Ectodermal cell (in vitro differentiated cells): Measurements from ENCODE around the gene GUCY1B1.

Experiments
- H3K27ac ChIP-seq: 2 replicates; pipeline ENCODE4 v1.7.0; 2013; ENCODE audit warnings: mild to moderate bottlenecking, low read depth, low read length; ENCODE audit not compliant: insufficient read depth, poor library complexity, severe bottlenecking
- H3K27me3 ChIP-seq: 2 replicates; pipeline ENCODE4 v1.7.0; 2013; ENCODE audit warnings: mild to moderate bottlenecking, low read length; ENCODE audit not compliant: insufficient read depth, control insufficient read depth, poor library complexity, severe bottlenecking
- H3K36me3 ChIP-seq: one replicate; pipeline ENCODE4 v1.7.0; 2013; ENCODE audit warnings: low read length; ENCODE audit not compliant: control insufficient read depth, insufficient read depth
- H3K4me1 ChIP-seq: one replicate; pipeline ENCODE4 v1.7.0; 2013; ENCODE audit warnings: low read length; ENCODE audit not compliant: control insufficient read depth, insufficient read depth
- H3K4me3 ChIP-seq: 2 replicates; pipeline ENCODE4 v1.7.0; 2013; ENCODE audit warnings: low read depth, low read length, control low read depth; ENCODE audit not compliant: insufficient read depth
- H3K9me3 ChIP-seq: 2 replicates; pipeline ENCODE4 v1.7.0; 2013; ENCODE audit warnings: mild to moderate bottlenecking, low read length, moderate library complexity; ENCODE audit not compliant: control insufficient read depth
- WGBS, 2 experiments: methylation state at CpG; one replicate each; pipeline ENCODE4 v1.1.7; 2013; ENCODE audit warnings: missing lambda C conversion rate in 2 of 2; 5-methylcytosine and 5-hydroxymethylcytosine counted together

Gene GUCY1B1

GRCh38 chr4:155818639-155819038, 59.8 kb downstream of the GUCY1B1 start:
- Histone ChIP-seq H3K4me1 (no peaks in the 10 kb centered on the region), H3K9me3 (no peaks in the 10 kb centered on the region), H3K4me3 (no peak overlapping the region), H3K36me3 (no peaks in the 10 kb centered on the region), H3K27me3 (no peaks in the 10 kb centered on the region), H3K27ac (no peak overlapping the region)
- 89 to 97% methylated on average over 1 to 2 of the region's 2 CpGs for WGBS, 2 experiments

DNA sequence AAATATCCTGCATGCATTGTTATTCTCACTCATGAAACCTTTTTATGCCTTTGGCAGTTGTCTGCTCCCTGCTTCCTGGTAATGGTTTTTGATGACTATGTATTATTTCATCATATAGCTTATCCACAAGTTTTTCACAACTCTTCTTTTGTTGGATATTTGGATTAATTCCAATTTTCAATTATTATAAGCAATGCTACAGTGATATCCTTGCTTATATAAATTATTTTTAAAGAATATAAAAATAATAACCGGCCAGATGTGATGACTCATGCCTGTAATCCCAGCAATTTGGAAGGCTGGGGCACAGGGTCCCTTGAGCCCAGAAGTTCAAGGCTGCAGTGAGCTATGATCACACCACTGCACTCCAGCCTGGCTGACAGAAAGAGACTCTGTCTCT, 60.2 kb downstream of the GUCY1B1 start:
- H3K36me3 ChIP-seq, result no peaks in the 10 kb centered on the region
- H3K4me1 ChIP-seq, result no peaks in the 10 kb centered on the region
- H3K27ac ChIP-seq, result no peak overlapping the region
- no peaks in the 10 kb centered on the region for H3K27me3 ChIP-seq
- no peaks in the 10 kb centered on the region for H3K9me3 ChIP-seq
- 100% methylated on average over 1 of the region's 1 CpG for WGBS, 2 experiments
- no peak overlapping the region for H3K4me3 ChIP-seq

- Histone ChIP-seq H3K27ac (no peak overlapping the region), H3K36me3 (no peaks in the 10 kb centered on the region), H3K9me3 (no peaks in the 10 kb centered on the region), H3K27me3 (no peaks in the 10 kb centered on the region), H3K4me3 (no peak overlapping the region), H3K4me1 (no peaks in the 10 kb centered on the region)
- 81 to 94% methylated on average over 1 to 3 of the region's 4 CpGs for WGBS, 2 experiments
Observed at GRCh38 chr4:155820887-155821518, 62.2 kb downstream of the GUCY1B1 start.

DNA sequence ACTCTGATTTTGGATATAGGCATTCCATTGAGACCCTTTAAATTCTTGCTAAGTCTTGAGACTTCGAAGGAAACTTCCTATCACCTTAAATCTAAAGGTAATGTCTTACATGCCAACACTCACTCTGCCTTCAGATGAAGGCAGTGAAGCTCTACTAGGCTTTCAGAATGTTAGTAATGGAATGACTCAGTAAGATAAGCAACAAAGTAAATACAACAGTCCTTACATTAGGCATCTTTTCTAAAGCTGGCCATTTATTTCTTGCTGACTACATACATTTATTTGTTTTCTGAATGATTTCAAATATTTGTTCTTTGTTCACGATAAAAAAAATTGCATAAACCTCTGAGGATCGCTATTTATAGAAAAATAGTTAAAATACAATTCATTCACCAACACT, 63.8 kb downstream of the GUCY1B1 start:
- 93 to 100% methylated on average over 1 to 3 of the region's 3 CpGs for WGBS, 2 experiments

DNA sequence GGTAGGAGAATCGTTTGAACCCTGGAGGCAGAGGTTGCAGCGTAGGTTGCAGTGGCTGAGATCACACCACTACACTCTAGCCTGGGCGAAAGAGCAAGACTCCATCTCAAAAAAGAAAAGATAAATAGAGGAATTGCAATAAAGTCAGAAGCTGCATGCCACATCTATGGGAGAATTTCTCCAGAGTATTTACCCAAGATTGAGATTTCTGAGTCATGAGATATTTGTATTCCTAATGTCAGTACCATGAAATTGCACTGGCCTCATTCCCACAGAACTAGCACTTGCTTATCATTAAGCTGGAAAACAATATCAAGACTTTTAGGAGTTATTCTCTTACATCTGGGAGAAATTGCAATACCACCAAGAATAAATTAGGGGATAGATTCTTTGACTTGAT, 69.8 kb downstream of the GUCY1B1 start:
- Histone ChIP-seq H3K9me3 (no peaks in the 10 kb centered on the region), H3K36me3 (no peaks in the 10 kb centered on the region), H3K4me3 (no peak overlapping the region), H3K27ac (no peak overlapping the region), H3K27me3 (no peaks in the 10 kb centered on the region), H3K4me1 (no peaks in the 10 kb centered on the region)
- WGBS, 2 experiments, result 92 to 97% methylated on average over 3 of the region's 3 CpGs

More for the DNA sequence above, 63.8 kb downstream of the GUCY1B1 start:
- no peak overlapping the region for H3K4me3 ChIP-seq
- H3K4me1 ChIP-seq, result no peaks in the 10 kb centered on the region
- no peaks in the 10 kb centered on the region for H3K9me3 ChIP-seq
- H3K27ac ChIP-seq, result no peak overlapping the region
- no peaks in the 10 kb centered on the region for H3K36me3 ChIP-seq
- H3K27me3 ChIP-seq, result no peaks in the 10 kb centered on the region

DNA sequence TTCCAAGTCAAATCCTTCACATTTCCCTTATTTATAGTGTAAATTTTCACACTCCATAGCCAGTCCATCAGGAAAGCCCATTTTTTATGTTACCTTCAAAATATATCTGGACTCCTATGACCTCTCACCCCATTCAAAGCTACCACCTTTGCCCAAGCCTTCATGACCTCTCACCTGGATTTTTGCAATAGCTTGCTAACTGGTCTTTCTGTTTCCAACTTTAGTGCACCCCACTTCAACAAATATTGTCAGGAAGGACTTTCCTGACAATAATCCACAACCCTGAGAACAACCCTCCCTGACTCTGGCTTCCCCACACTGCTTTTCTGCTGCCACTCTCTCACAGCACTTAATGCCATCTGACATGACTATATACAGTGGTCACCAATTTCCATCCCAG, 73.8 kb downstream of the GUCY1B1 start:
- Histone ChIP-seq H3K9me3 (no peaks in the 10 kb centered on the region), H3K4me1 (no peaks in the 10 kb centered on the region), H3K27ac (no peak overlapping the region), H3K36me3 (no peaks in the 10 kb centered on the region), H3K4me3 (no peak overlapping the region), H3K27me3 (no peaks in the 10 kb centered on the region)

DNA sequence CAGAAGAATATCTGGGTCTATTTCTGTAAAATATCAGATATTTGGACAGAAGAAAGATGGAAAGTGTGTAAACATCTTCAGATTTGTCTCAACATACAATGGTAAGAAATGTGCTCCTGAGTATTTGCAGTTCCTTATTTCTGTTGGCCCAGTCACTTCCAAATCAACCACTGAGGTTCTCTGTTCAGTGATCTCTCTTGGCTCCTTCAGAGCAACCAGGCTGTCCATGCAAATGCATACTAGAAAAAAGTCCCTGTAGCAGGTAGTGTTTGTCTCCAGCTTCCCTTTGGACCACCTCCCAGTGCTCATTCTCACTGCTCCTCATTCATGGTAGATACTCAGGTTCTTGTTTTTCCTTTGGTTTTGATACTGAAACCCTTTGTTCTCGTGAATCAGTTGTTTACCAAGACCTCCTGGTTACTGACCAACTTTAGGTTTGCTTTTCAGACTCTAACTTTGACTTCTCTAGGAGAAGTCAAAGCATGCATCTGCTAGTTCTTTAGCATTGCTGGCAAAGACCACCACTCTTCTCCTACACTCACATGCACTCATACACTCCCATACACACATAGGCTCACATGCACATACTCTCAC, 78.5 kb downstream of the GUCY1B1 start:
- Histone ChIP-seq H3K4me3 (no peak overlapping the region), H3K4me1 (no peaks in the 10 kb centered on the region), H3K9me3 (no peaks in the 10 kb centered on the region), H3K36me3 (no peaks in the 10 kb centered on the region), H3K27ac (no peak overlapping the region), H3K27me3 (no peaks in the 10 kb centered on the region)
- WGBS, 2 experiments, result 50 to 53% methylated on average over 1 of the region's 1 CpG

DNA sequence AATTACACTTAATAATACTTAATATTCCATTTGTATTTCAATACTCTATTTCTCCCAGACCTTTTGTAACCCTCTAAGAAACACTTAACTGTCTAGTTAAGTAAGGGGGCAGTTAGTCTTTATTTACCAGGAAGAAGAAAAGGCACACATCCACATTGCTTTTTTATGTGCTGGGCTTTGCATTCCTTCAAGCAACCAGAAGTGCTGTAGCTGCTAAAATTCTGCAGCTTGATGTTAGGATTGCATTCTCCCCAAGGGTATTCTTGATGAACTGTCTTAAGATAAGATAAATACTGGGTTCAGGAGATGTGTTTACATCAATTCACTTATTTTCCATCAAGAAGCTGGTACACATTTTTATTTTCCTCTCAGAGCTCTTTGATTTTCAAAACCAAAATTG, 83.3 kb downstream of the GUCY1B1 start:
- H3K4me3 ChIP-seq, result no peak overlapping the region
- H3K27ac ChIP-seq, result no peak overlapping the region
- no peaks in the 10 kb centered on the region for H3K9me3 ChIP-seq
- no peaks in the 10 kb centered on the region for H3K27me3 ChIP-seq
- no peaks in the 10 kb centered on the region for H3K4me1 ChIP-seq
- no peaks in the 10 kb centered on the region for H3K36me3 ChIP-seq

- Histone ChIP-seq H3K36me3 (no peaks in the 10 kb centered on the region), H3K4me3 (no peak overlapping the region), H3K27ac (no peak overlapping the region), H3K9me3 (peaks cover 4% of the 10 kb centered on the region), H3K27me3 (no peaks in the 10 kb centered on the region), H3K4me1 (no peaks in the 10 kb centered on the region)
Observed at GRCh38 chr4:155846929-155847328, 88.1 kb downstream of the GUCY1B1 start.

- H3K4me1 ChIP-seq, result no peaks in the 10 kb centered on the region
- H3K27ac ChIP-seq, result no peak overlapping the region
- peaks cover 4% of the 10 kb centered on the region for H3K9me3 ChIP-seq
- no peaks in the 10 kb centered on the region for H3K27me3 ChIP-seq
- H3K36me3 ChIP-seq, result no peaks in the 10 kb centered on the region
- H3K4me3 ChIP-seq, result no peak overlapping the region
- WGBS, 2 experiments, result 95 to 100% methylated on average over 4 of the region's 4 CpGs
Observed at GRCh38 chr4:155849042-155849441, 90.2 kb downstream of the GUCY1B1 start.

DNA sequence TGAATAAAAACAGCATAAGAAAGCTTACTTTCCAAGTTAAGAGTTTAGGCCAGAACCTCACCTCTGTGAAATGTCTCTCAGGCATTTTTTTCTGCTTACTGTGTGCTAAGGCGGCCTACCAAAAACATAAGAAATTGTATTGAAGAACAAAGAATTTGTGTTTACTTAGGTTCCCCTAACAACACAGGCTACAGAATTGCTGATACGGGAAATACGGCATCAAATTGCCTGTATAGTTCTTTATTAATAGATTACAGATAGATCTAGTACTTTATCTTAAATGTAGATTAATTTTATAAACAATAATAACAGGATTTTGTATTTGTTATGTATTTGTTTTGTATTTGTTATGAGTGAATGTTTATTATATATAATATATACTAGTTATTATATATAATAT, 94.4 kb downstream of the GUCY1B1 start:
- Histone ChIP-seq H3K27me3 (no peaks in the 10 kb centered on the region), H3K36me3 (no peaks in the 10 kb centered on the region), H3K4me1 (no peaks in the 10 kb centered on the region), H3K4me3 (no peak overlapping the region), H3K27ac (no peak overlapping the region), H3K9me3 (peaks cover 4% of the 10 kb centered on the region)
- WGBS, 2 experiments, result 92 to 100% methylated on average over 1 to 2 of the region's 3 CpGs
